ENCODE data around the gene TBC1D24.

DNA sequence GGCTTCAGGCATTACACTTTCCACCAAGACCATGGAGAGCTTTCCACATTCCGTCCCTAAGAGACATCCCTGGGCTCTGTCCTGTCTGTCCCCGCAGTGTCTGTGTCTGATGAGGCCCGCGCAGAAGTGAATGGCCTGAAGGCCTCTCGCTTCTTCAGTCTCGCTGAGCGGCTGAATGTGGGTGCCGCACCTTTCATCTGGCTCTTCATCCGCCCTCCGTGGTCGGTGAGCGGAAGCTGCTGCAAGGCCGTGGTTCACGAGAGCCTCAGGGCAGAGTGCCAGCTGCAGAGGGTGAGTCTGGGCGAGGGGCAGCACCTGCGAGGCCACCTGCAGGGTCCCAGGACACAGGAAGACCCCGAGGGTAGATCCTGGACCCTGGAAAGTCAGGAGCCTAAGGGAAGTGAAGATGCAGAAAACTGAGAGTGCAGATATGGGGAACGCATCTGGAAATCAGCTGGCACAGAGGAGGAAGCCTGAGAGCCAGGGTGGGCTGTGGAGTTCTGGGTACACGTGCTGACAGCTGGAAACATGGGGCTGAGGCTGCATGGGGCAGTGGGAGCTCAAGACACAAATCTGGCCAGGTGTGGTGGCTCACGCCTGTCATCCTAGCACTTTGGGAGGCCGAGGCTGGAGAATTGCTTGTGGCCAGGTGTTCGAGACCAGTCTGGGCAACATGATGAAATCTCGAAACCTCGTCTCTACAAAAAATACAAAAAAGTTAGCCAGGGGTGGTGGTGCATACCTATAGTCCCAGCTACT is 37.7 kb upstream of the TBC1D24 start:
- TF ChIP-seq ZFP3 (CRISPR knock-in tag; IDR thresholded peaks at IDR 0.05), result no peak
- TF ChIP-seq SNAI2 (CRISPR knock-in tag; IDR thresholded peaks at IDR 0.05), result no peak
- TF ChIP-seq, protein P1, sequence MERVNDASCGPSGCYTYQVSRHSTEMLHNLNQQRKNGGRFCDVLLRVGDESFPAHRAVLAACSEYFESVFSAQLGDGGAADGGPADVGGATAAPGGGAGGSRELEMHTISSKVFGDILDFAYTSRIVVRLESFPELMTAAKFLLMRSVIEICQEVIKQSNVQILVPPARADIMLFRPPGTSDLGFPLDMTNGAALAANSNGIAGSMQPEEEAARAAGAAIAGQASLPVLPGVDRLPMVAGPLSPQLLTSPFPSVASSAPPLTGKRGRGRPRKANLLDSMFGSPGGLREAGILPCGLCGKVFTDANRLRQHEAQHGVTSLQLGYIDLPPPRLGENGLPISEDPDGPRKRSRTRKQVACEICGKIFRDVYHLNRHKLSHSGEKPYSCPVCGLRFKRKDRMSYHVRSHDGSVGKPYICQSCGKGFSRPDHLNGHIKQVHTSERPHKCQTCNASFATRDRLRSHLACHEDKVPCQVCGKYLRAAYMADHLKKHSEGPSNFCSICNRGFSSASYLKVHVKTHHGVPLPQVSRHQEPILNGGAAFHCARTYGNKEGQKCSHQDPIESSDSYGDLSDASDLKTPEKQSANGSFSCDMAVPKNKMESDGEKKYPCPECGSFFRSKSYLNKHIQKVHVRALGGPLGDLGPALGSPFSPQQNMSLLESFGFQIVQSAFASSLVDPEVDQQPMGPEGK (CRISPR knock-in tag; IDR thresholded peaks at IDR 0.05; ENCODE audit: borderline replicate concordance), result no peak
- no peak for TF ChIP-seq GLIS3 (CRISPR knock-in tag; IDR thresholded peaks at IDR 0.05)
- TF ChIP-seq TOX (CRISPR knock-in tag; IDR thresholded peaks at IDR 0.05; ENCODE audit: borderline replicate concordance), result no peak
- TF ChIP-seq ESRRG (CRISPR knock-in tag; IDR thresholded peaks at IDR 0.05), result no peak
- no peak for TF ChIP-seq ZFP30 (CRISPR knock-in tag; IDR thresholded peaks at IDR 0.05)
- TF ChIP-seq, protein P2, sequence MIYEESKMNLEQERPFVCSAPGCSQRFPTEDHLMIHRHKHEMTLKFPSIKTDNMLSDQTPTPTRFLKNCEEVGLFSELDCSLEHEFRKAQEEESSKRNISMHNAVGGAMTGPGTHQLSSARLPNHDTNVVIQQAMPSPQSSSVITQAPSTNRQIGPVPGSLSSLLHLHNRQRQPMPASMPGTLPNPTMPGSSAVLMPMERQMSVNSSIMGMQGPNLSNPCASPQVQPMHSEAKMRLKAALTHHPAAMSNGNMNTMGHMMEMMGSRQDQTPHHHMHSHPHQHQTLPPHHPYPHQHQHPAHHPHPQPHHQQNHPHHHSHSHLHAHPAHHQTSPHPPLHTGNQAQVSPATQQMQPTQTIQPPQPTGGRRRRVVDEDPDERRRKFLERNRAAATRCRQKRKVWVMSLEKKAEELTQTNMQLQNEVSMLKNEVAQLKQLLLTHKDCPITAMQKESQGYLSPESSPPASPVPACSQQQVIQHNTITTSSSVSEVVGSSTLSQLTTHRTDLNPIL (CRISPR knock-in tag; IDR thresholded peaks at IDR 0.05; ENCODE audit: low read depth), result no peak
- no peak for TF ChIP-seq PPARA (CRISPR knock-in tag; IDR thresholded peaks at IDR 0.05; ENCODE audit: borderline replicate concordance)
- TF ChIP-seq ZNF8 (CRISPR knock-in tag; IDR thresholded peaks at IDR 0.05), result no peak

Measured in SK-N-SH treated with all-trans-retinoic acid at 6 μM for 48 hours (cell line).